Skin of body (tissue), 2 donors: Measurements from ENCODE around the gene GRIN2A. TPM values are rescaled to one million over a fixed set of nuclear protein-coding genes. Genes with fewer than 3 reads are reported as not detected.

Source experiments
- DNase-seq: peaks from one replicate; lab custom pipeline; 2025; lab: John Stamatoyannopoulos, UW
- total RNA-seq: library from RNA; depleted of rRNA; stranded (reverse); fragments of >200 nt; gene quantifications from one replicate; pipeline ENCODE4 v1.2.3, GENCODE V29; 2014

GRIN2A gene
- total RNA-seq, 1 donor from 2014 or later = 0.10 TPM

DNA sequence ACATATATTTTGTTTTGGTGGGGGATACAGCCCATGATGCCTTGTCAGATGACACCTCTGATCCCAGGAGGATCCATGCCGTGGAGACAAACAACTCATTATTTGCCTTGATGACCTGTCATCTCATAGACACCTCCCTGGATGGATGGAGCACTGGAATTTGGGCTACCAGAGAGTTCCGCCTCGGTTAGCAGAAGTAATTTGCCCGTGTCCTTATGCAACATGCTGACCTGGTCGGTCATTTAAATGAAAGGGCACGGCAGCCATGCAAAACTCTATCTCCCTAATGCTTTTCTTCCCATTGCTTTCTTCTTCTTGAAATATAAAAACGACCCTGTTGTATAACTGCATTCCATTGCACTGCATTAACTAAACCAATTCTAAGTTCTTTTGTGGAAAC is 145.3 kb downstream of the GRIN2A start:
- no peak for DNase-seq

DNA sequence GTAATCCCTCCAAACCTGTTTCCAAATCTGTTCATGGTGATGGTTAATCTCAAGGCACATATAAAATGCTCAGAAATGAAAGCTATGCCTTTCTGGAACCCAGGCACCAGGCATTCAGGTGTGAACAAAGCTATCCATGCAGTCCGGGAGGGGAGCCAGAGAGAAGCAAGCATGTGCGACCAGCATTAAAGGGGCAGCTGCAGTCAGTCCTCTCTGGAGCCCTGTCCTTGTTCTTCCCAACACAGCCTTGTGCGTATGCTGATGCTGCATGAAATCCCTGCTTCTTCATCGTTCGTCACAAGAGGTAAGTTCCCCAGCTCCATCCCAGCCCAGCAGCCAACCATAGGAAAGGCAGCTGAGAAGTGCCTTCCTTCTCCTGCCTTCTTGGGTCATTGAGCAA is 148.7 kb downstream of the GRIN2A start:
- DNase-seq = no peak

DNA sequence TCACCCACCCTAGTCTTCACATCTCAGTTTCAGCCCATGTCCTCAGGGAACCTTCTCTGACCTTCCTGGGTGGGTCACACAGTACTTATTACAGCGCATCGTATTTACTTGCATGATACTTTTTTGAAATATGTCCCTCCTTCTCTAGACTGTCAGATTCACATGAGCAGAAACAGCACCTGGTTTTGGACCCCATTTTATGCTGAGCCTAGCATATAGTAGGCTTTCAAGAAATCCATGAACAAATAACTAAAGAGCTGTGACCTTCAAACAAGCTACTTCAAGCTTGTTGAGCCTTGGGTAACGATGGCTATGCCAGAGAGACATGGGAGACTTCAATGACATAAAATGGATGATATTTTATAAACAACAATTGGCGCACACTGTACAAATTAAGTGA is 150.3 kb downstream of the GRIN2A start:
- no peak for DNase-seq

DNA sequence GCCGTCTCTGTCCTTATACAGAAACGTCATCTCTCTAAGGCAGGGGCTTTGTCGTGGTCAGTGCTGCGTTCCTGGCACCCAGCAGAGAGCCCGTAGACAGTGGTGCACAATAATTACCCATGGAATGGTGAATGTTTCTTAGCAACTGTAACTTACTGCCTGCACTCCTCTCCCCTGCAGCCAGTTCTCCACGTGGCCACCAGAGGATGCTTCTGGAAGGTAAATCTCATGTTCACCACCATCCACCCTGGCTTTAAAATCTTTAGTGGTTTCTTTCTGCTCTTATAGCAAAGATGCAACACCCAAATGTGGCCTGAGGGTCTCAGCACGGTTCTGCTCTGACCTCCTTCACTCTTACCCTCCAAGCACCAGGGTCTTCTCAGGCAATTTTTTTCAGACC is 150.8 kb downstream of the GRIN2A start:
- no peak for DNase-seq

DNA sequence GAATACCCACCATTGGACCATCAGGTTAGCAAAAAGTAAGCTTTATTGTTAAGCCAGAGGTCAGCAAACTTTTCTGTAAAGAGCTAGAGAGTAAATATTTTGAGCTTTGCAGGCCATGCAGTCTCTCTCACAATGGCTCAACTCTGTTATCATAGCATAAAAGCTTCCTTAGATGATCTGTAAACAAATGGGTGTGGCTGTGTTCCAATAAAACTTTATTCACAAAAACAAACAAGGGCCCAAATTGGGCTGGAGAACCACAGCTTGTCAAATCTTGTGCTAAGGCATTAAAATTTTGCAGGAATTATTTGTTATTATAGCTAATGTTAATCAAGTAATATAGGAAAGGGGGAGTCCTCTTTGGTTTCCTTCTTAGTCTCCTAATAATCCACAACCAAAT is 153.6 kb downstream of the GRIN2A start:
- no peak for DNase-seq

DNA sequence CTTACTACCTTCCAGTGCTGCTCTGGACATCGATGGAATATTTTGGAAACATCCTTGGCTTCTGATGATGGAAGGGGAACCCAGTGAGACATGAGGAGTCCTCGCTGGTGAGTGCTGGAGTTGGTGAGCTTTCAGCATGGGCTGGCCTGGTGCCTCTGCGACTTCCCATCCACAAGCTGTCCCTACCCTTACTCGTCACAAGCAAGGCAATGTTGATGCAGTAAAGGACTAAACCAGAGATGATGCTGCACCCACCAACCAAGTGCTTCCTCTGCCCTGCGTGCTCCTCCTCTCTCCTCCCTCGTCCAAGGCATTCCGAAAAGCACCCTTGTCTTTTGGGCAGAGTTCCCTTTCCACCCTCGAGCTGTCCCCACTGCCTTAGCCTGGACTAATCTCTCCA is 154.7 kb downstream of the GRIN2A start:
- no peak for DNase-seq

DNA sequence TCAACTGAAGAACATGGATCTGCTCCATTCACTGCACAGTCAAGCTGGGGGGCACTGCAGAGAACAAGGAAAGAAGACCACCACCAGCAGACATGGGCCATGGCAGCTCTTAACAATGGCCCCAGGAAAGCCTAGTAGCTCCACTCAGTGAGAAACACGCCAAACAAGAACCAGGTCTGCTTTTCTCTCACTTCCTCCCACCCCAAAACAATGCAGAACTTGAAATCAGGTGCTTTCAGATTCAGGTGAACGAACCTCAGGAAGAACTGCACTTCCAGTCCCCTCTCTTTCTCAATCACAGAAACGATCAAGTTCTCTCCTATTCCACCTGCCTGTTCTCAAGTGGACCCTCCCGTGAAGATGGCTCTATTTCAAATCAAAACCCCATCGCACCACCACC is 155.6 kb downstream of the GRIN2A start:
- no peak for DNase-seq

DNA sequence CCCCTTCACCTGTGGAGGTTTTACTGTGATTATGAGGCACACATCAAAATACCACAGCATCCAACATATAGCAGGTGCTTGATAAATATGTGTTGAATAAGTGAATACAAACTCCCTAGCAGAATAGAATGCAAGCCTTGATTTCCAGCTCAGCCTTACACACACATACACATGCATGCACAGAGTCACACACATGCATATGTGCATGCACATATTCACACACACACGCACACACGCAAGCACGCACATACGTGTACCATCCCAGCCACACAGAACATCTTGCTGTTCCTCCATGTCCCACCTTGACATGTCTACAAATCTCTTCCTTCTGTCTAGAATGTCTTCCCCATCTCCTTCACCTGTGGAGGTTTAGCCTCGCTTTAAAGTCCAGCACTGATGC is 160.1 kb downstream of the GRIN2A start:
- DNase-seq = no peak

DNA sequence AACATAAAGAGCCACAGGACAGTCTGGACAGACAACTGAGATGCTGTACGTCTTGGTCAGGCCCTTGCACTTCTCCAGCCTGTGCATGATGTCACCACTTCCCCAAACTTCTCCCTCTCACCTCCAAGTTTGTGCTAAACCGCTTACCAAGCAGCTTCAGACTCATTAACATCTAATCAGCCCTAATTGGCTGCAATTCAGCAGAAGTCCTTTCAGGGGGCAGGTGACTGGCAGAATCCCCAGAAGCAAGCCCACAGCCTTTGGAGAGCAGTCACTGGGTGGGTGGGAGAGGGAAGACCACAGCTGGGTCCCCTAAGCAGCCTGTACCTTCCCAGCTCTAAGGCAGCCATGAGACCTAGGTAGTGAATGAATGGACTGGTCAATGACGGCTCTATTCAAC is 161.4 kb downstream of the GRIN2A start:
- DNase-seq = no peak

DNA sequence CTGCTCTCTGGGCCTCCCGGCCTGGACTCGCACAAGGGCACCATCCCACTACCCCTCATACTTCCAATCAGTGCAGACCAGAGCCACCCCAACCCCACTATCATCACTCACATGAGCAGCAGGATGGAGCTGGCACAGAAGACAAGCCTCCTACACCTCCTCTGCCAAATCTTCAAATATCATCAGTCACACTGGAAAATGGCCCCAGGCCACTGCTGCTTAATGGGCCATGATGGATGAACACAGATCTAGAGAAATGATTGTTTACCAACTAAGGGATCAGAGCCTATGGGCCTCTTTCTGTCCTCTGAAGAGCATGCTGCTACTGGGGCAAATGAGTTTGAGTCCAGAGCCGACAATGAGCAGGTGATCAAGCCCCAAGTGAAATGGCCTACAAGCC is 165.5 kb downstream of the GRIN2A start:
- no peak for DNase-seq

DNA sequence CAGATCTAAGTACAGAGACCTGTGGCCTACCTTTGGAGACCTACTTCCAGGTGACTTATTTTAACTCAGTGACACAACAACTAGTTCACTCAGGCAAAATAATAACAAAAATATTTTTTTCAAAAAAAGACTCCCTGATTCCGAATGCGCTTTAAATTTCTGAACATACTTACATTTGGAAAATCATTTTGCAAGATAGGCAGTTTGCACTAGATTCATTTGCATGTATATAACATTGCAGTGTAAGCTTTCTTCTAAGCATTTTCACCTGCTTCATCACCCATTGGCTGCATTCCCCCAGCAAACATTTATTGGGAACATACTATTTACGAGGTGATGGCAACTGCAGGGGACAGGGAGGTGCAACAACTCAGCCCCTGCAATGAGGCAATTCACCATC is 166.8 kb downstream of the GRIN2A start:
- no peak for DNase-seq

DNA sequence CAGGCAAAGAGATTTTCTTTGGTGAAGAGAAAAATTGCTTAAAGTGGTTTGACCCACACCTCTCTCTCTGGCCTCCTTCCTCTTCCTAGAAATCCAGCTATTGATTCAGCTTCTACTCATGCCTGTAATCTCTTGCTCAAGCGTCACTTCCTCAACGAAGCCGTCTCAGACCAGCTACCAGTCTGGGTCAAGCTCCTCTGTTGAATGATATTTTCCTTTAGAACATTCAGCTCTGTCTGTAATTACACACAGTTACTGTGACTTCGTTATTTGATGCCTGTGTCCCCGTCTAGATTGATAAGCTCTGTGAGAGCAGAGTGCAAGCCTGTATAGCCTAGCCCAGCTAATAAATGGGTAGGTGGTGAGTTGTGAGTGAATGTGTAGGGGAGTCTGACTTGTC is 168.5 kb downstream of the GRIN2A start:
- DNase-seq = no peak

DNA sequence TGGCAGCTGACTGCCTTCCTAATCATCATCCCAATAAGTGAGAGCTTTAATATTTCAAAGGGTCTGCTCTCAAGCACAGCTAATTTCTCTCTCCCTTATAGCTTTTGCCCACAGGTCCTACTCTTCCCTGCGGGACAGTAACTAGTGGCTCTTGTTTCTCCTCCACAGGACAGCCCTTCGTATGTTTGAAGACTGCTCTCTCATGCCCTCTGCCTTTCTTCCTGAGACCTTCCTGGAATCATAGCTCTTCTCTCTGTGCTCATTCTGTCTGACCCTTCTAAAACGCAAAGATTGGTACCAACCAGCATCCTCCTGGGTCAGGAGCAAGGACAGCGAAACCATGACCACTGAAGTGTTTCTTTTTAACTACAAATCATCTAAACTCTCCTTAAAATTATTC is 168.9 kb downstream of the GRIN2A start:
- DNase-seq = no peak

DNA sequence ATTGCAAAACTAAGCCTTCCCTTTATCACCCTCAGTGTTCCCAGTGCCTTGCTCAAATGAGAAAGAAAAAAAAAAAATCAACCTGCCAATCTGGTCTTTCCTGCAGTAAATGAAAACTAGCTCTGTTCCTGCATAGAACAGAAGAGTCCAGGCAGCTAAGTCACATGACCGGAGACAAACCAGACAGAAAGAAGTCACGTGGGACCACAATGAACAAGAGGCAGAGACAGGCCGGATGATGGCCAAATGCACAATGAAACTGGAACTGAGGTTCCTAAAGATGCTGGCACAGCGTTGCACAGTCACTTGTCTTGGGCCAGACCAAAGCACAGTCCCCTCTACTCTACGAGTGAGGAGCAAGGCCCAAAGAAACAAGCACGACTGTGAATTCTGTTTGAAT is 172.5 kb downstream of the GRIN2A start:
- DNase-seq = no peak

DNA sequence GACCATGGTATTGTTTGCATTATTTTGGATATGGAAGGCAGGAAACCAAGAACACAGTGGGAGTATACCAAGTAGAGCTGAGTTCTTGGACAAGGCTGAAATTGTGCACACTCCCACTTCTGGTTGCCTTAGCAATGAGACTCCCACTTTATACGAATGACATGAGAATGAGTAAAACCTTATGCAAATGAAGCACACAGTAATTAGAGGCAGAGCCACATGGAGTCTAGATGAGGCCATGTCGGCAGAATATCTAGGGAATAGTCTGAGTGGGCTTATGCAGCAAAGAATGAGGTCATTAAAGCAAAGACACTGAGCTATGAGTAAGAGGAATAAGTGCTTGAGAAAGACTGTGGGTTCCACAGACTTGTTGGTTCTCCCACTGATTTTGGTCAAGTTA is 178.7 kb downstream of the GRIN2A start:
- no peak for DNase-seq

DNA sequence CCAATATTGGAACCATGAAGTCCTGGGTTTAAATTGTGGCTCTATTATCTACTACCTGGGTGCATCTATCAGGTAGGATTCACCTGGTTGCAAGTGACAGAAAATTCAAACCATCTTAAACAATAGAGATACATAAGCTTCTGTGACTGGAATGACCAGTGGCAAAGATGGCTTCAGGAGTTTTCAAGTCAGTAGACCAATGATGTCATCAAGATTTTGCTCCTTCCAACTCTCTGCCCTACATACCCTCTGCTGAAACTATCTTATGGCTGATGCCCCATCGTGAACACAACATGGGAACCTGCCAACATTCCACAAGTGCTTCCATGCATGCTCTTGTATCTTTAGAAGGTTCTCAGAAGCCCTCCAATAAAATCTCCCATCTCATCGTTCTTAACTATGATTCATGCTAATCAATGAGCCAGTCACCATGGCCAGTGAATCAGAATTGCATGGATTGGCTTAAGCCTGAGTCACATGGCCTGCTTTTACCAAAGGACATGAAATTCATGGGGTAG is 180.9 kb downstream of the GRIN2A start:
- DNase-seq = no peak

DNA sequence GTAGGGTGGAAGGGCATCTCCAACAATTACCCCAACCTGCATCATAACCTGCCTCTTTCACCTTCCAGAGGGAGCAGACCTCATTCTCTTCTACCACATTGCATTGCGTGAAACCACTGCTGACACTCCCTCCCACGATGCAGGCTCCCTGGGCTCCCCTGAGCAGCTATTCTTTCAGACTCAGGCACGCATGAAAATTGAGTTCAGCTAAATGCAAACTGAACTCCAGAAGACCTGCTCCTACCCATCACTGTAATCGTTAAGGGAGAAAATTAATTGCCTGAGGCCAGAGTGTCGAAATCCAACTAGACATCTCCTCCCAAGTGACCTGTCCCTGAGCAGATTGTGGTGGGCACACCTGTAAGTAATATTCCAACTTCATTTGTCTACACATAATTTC is 186.0 kb downstream of the GRIN2A start:
- no peak for DNase-seq

DNA sequence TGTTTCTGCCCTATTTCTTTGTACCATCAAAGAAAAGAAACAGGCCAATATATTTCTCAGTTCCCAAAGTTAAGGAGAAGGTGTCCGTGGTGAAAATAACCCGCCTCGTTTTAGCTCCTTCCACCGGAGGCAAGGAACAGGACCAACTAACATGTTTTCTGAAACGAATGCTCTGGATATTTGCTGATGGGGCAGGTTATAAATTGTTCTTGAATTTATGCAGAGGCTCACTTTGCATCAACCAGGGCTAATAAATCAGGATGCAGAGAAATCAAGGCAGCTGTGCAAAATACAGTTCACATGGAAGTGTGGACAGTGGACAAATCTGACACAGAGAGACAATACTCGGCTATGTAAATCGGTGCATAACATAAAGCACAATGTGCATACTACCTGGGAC is 189.8 kb downstream of the GRIN2A start:
- DNase-seq = no peak

DNA sequence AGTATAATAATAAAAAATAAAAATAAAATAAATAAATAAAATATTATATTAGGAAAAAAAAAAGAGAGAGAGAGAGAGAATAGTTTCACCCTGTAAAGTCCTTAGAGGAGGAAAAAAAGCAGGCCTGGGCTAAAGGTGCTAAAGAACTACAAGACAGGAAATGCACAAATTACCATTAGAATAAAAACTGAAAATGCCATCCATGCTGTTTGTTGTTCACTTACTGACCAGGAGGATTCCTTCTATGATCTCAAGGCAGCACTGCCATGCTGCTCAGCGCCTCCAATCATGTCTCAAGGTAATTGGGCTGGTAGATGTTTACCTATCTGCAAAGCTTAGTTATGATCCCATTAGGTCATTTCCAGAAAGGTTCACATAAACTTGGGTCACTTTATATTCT is 201.2 kb downstream of the GRIN2A start:
- no peak for DNase-seq

DNA sequence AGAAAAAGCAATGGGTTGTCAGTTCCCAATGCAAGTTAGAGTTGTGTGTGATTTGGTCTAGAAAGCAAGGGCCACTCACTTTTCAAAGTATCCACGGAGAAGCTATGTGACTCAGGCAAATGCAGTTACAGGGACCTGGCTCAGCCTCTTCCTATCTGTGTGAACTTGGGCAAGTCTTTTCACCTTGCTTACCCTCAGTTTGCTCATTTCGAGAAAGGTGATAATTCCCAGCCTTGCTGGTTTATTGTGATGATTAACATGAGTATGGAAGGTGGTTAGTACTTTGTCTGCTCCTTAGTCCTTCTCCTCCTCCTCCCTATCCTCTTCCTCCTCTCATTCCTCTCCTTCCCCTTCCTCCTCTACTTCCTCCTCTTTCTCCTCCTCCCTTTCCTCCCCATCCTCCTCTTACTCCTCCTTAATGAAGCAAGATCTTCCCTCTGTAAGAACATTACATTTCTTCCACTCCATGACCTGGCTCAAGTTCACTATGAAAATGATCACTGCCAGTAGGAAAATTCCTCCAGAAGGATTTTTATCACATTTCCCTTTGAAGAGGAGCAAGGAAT is 204.0 kb downstream of the GRIN2A start:
- no peak for DNase-seq

DNA sequence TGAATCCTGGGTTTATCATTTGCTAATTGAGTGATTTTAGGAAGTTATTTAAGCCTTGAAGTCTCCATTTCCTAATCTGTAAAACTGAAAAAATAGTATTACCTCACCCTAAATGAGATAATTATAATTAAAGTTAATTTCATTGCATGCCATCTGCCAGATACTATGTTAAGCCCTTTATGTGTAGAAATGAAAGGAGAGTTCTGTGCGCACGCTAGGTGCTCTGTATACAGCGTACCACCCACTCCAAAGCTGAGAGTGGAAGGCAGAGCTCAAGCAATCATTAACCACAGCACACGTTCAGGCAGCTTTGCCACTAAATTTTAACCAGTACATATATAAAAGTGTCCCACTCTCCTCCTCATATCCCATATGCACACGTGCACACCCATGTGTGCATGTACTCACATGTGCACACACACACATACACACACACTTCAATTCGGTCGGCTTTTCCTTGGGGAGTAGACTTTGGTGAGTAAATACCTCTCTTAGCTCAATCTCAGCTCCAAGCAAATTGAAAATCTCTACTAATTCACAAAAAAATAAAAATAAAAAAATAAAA is 204.8 kb downstream of the GRIN2A start:
- no peak for DNase-seq

DNA sequence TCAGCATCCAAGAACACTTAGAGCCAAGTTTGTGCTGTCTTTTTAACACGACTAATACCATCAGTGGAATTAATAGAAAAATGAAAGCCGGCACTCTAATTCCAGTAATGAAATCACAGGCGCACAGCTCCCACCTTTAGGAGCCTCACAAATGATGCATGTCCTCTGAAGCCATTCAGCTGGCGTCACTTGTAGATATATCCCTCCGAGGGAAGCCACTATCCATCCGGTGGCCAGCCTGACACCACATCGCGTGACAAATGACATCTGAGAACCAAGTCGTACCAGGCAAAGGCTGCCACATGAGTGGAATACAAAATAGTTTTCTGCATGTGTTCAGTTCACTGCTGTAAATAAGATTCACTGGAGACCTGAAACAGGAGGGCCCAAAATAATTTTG is 205.6 kb downstream of the GRIN2A start:
- DNase-seq = no peak

DNA sequence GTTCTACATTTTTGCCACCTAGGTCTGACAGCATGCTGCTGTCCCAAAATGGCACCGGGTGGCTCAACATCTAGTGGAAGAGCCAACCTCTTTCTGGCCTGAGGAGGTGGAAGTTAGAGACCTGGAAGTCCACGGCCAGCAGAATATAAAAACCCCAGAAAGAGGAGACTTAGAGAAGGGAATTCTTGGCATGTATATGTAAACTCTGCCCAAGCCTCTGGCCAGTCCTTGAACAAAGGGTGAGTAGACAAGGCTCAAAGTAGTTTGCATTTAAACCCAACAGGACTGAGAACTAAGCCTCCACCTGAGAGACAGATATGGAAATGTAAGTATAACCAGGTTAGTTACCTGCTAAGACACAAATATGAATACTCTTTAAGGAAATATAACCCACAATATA is 210.3 kb downstream of the GRIN2A start:
- no peak for DNase-seq

DNA sequence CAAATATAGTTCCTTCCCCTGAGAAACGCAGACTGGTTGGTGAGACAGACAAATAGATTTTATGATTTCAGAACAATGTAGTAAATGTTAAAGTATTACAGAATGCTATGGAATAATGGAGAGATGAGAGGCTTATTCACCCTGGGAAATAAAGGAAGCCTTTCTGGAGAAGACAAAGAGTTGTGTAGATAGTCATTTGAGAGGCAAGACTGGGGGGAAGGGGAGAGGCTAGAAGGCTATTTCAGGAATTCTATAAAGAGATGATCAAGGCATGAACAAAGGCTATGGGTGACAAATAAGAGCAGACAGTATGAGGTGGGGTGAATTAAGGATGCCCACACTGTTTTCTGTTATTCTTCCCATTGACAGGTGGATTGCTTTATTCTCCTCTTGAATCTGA is 211.4 kb downstream of the GRIN2A start:
- DNase-seq = no peak
